Measurements from ENCODE around the gene OR6A2. TPM values are rescaled to one million over a fixed set of nuclear protein-coding genes. Genes with fewer than 3 reads are reported as not detected.

OR6A2 gene
- total and polyA plus RNA-seq, 2 of the 8 experiments (the other 6 are each of a cell fraction or from before 2014, with no cell fraction given): 0.14 to 0.20 TPM

- no peak for TF ChIP-seq POU5F1 (IDR thresholded peaks at IDR 0.05; ENCODE audit: low read depth, low read length)
- TF ChIP-seq JUN (IDR thresholded peaks at IDR 0.05; ENCODE audit: low read depth, low read length): no peak
These were observed 57.2 kb downstream of the OR6A2 start (continued) for GRCh38 chr11:6742260-6742659.

Other genes with a start within 250 kb of the OR6A2 start
- 14.9 and 15.4 TPM in 2 replicates for gene RRP8, start 196.1 kb downstream of the OR6A2 start, total RNA-seq (2021; fragmentation: NEBNext Ultra II Directional; extraction: Animal tissue kit (Norgen Biotek cat#: 25700))
- 3.6 and 4.2 TPM in 2 replicates for gene RRP8, start 196.1 kb downstream of the OR6A2 start, polyA plus RNA-seq (2011; rRNA removed)
- 91.4 and 103 TPM in 2 replicates for gene ILK, start 195.9 kb downstream of the OR6A2 start, total RNA-seq (2021; fragmentation: NEBNext Ultra II Directional; extraction: Animal tissue kit (Norgen Biotek cat#: 25700))
- gene ILK, start 195.9 kb downstream of the OR6A2 start, polyA plus RNA-seq (2011; rRNA removed): 117 and 132 TPM in 2 replicates
- 128 and 153 TPM in 2 replicates for gene TAF10, start 187.5 kb downstream of the OR6A2 start, total RNA-seq (2021; fragmentation: NEBNext Ultra II Directional; extraction: Animal tissue kit (Norgen Biotek cat#: 25700))
- gene TAF10, start 187.5 kb downstream of the OR6A2 start, polyA plus RNA-seq (2011; rRNA removed): 213 and 242 TPM in 2 replicates
- gene TPP1, start 180.3 kb downstream of the OR6A2 start, total RNA-seq (2021; fragmentation: NEBNext Ultra II Directional; extraction: Animal tissue kit (Norgen Biotek cat#: 25700)): 34.9 and 36.1 TPM in 2 replicates
- 58.4 and 77.5 TPM in 2 replicates for gene TPP1, start 180.3 kb downstream of the OR6A2 start, polyA plus RNA-seq (2011; rRNA removed)
- 10.5 and 11.3 TPM in 2 replicates for gene DCHS1, start 143.9 kb downstream of the OR6A2 start, total RNA-seq (2021; fragmentation: NEBNext Ultra II Directional; extraction: Animal tissue kit (Norgen Biotek cat#: 25700))
- 8.2 and 8.9 TPM in 2 replicates for gene DCHS1, start 143.9 kb downstream of the OR6A2 start, polyA plus RNA-seq (2011; rRNA removed)
- 70.5 and 71.7 TPM in 2 replicates for gene MRPL17, start 116.3 kb downstream of the OR6A2 start, total RNA-seq (2021; fragmentation: NEBNext Ultra II Directional; extraction: Animal tissue kit (Norgen Biotek cat#: 25700))
- gene MRPL17, start 116.3 kb downstream of the OR6A2 start, polyA plus RNA-seq (2011; rRNA removed): 44.5 and 55.7 TPM in 2 replicates
- gene OR2AG2, start 27.7 kb downstream of the OR6A2 start, total RNA-seq (2021; fragmentation: NEBNext Ultra II Directional; extraction: Animal tissue kit (Norgen Biotek cat#: 25700)): 0.17 and 0.22 TPM in 2 replicates
- gene OR2AG2, start 27.7 kb downstream of the OR6A2 start, polyA plus RNA-seq (2011; rRNA removed): 0.49 and 0.74 TPM in 2 replicates
- not detected in 2 replicates for gene OR2AG1, start 16.7 kb downstream of the OR6A2 start, total RNA-seq (2021; fragmentation: NEBNext Ultra II Directional; extraction: Animal tissue kit (Norgen Biotek cat#: 25700))
- gene OR2AG1, start 16.7 kb downstream of the OR6A2 start, polyA plus RNA-seq (2011; rRNA removed): not detected in 2 replicates
- not detected in 2 replicates for gene OR10A5, start 46.0 kb upstream of the OR6A2 start, total RNA-seq (2021; fragmentation: NEBNext Ultra II Directional; extraction: Animal tissue kit (Norgen Biotek cat#: 25700))
- not detected in 2 replicates for gene OR10A5, start 46.0 kb upstream of the OR6A2 start, polyA plus RNA-seq (2011; rRNA removed)
- gene OR10A2, start 63.4 kb upstream of the OR6A2 start, total RNA-seq (2021; fragmentation: NEBNext Ultra II Directional; extraction: Animal tissue kit (Norgen Biotek cat#: 25700)): not detected in 2 replicates
- gene OR10A2, start 63.4 kb upstream of the OR6A2 start, polyA plus RNA-seq (2011; rRNA removed): not detected in 2 replicates
- not detected in 2 replicates for gene OR10A4, start 76.9 kb upstream of the OR6A2 start, total RNA-seq (2021; fragmentation: NEBNext Ultra II Directional; extraction: Animal tissue kit (Norgen Biotek cat#: 25700))
- not detected in 2 replicates for gene OR10A4, start 76.9 kb upstream of the OR6A2 start, polyA plus RNA-seq (2011; rRNA removed)
- 0.29 TPM in 1 of 2 replicates, not detected in the other for gene OR2D2, start 92.8 kb upstream of the OR6A2 start, total RNA-seq (2021; fragmentation: NEBNext Ultra II Directional; extraction: Animal tissue kit (Norgen Biotek cat#: 25700))
- 0.08 and 0.15 TPM in 2 replicates for gene OR2D2, start 92.8 kb upstream of the OR6A2 start, polyA plus RNA-seq (2011; rRNA removed)
- not detected in 2 replicates for gene OR2D3, start 121.3 kb upstream of the OR6A2 start, total RNA-seq (2021; fragmentation: NEBNext Ultra II Directional; extraction: Animal tissue kit (Norgen Biotek cat#: 25700))
- gene OR2D3, start 121.3 kb upstream of the OR6A2 start, polyA plus RNA-seq (2011; rRNA removed): not detected in 2 replicates
- 17.1 and 17.9 TPM in 2 replicates for gene ZNF215, start 126.7 kb upstream of the OR6A2 start, total RNA-seq (2021; fragmentation: NEBNext Ultra II Directional; extraction: Animal tissue kit (Norgen Biotek cat#: 25700))
- gene ZNF215, start 126.7 kb upstream of the OR6A2 start, polyA plus RNA-seq (2011; rRNA removed): 4.3 and 6.4 TPM in 2 replicates
- 3.2 and 5.0 TPM in 2 replicates for gene ZNF214, start 220.7 kb upstream of the OR6A2 start, total RNA-seq (2021; fragmentation: NEBNext Ultra II Directional; extraction: Animal tissue kit (Norgen Biotek cat#: 25700))
- 0.71 and 0.80 TPM in 2 replicates for gene ZNF214, start 220.7 kb upstream of the OR6A2 start, polyA plus RNA-seq (2011; rRNA removed)
- 0.08 TPM in 1 of 2 replicates, not detected in the other for gene NLRP14, start 220.8 kb upstream of the OR6A2 start, total RNA-seq (2021; fragmentation: NEBNext Ultra II Directional; extraction: Animal tissue kit (Norgen Biotek cat#: 25700))
- gene NLRP14, start 220.8 kb upstream of the OR6A2 start, polyA plus RNA-seq (2011; rRNA removed): 0.02 and 0.05 TPM in 2 replicates

All from H1 (cell line).